ENCODE measurements around the gene FOXP1.

The FOXP1 gene

DNA sequence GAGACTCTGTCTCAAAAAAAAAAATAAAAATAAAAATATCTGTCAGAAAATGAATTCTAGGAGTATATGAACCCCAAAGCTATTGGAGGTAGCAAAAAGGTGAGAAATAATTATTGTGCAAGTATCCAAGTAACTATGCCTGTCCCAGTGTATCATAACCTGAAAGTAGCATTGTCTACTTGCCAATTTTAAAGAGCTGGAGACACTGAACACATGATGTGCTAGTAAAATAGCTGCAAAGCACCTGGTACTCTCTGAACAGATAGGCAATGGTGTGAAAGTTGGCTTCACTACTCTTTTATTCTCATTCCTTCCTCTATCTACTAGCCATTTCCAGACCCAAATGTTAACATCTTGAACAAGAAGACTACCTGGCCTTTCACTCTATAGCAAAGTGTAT is 208.9 kb downstream of the FOXP1 start:
- no peak overlapping the region for H3K4me2 ChIP-seq (ENCODE audit: low read length)
- peaks cover 3% of the 10 kb centered on the region; the same call in 1 of the 2 replicates for H4K20me1 ChIP-seq (ENCODE audit: control insufficient read depth, insufficient read depth, low read depth, low read length)
- no peaks in the 10 kb centered on the region for H3K9me3 ChIP-seq (ENCODE audit: control insufficient read depth, insufficient read depth, low read length)
- H3K4me3 ChIP-seq (ENCODE audit: low read length), result no peak overlapping the region
- H3K9me2 ChIP-seq (replicated peaks; ENCODE audit: control insufficient read depth, low read length), result no peaks in the 10 kb centered on the region
- H3K79me2 ChIP-seq (ENCODE audit: control insufficient read depth, low read length), result peaks cover 89% of the 10 kb centered on the region
- no peaks in the 10 kb centered on the region for H3K27me3 ChIP-seq (ENCODE audit: control insufficient read depth, low read length)
- no peak for TF ChIP-seq EZH2phosphoT487 (IDR thresholded peaks at IDR 0.05; ENCODE audit: borderline replicate concordance, low read length)
- TF ChIP-seq, protein P1, sequence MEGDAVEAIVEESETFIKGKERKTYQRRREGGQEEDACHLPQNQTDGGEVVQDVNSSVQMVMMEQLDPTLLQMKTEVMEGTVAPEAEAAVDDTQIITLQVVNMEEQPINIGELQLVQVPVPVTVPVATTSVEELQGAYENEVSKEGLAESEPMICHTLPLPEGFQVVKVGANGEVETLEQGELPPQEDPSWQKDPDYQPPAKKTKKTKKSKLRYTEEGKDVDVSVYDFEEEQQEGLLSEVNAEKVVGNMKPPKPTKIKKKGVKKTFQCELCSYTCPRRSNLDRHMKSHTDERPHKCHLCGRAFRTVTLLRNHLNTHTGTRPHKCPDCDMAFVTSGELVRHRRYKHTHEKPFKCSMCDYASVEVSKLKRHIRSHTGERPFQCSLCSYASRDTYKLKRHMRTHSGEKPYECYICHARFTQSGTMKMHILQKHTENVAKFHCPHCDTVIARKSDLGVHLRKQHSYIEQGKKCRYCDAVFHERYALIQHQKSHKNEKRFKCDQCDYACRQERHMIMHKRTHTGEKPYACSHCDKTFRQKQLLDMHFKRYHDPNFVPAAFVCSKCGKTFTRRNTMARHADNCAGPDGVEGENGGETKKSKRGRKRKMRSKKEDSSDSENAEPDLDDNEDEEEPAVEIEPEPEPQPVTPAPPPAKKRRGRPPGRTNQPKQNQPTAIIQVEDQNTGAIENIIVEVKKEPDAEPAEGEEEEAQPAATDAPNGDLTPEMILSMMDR (IDR thresholded peaks at IDR 0.05; ENCODE audit: low read depth, low read length, poor library complexity, severe bottlenecking), result no peak
- H3K4me1 ChIP-seq (ENCODE audit: control insufficient read depth, low read length), result peaks cover 25% of the 10 kb centered on the region
- H3K27ac ChIP-seq (ENCODE audit: low read depth, low read length), result no peak overlapping the region
- 0 out of 2 replicates have a peak, but pooled peaks cover 2% of the 10 kb centered on the region for H3F3A ChIP-seq (ENCODE audit: control insufficient read depth, insufficient read depth)
- H3K36me3 ChIP-seq (ENCODE audit: control insufficient read depth, low read length), result peaks cover 5% of the 10 kb centered on the region; the same call in 1 of the 2 replicates

DNA sequence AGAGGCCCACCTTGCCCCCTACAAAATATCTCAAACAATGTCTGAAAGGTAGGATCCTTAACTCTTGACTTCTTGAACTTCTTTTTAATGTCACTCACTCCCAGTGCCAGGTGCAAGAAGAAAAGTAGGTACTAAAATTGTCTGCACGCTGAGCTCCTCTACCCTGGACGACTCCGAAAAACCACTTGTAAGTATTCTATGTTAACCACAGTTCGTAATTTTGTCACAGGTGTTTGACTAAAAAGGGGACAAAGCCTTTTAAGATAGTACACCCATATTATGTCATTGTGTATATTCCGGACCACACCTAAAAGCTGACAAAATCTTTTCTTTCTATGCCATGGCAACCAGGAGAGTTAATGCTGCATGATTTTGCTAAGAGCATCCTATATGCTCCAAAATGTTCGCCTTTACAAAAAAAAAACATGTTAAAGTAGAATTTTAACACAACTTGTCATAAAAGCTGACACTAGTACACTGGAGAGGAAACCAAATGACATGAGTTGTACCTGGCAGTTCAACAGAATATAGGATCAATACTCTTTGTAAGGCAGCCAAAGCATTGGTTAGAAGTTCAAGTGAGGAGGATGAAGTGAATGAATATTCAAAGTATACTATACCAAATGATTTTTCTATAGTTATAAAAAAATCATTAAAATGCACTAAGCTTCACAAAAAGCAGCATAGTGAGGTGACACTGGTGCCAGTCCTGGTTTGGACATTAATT is 210.5 kb downstream of the FOXP1 start:
- H3K9me2 ChIP-seq (replicated peaks; ENCODE audit: control insufficient read depth, low read length), result no peaks in the 10 kb centered on the region
- TF ChIP-seq EZH2phosphoT487 (IDR thresholded peaks at IDR 0.05; ENCODE audit: borderline replicate concordance, low read length), result no peak
- TF ChIP-seq, protein P1 (IDR thresholded peaks at IDR 0.05; ENCODE audit: low read depth, low read length, poor library complexity, severe bottlenecking), result no peak
- H3F3A ChIP-seq (ENCODE audit: control insufficient read depth, insufficient read depth), result 0 out of 2 replicates have a peak, but pooled peaks cover 2% of the 10 kb centered on the region
- H3K36me3 ChIP-seq (ENCODE audit: control insufficient read depth, low read length), result peaks cover 5% of the 10 kb centered on the region; the same call in 1 of the 2 replicates
- no peaks in the 10 kb centered on the region for H3K9me3 ChIP-seq (ENCODE audit: control insufficient read depth, insufficient read depth, low read length)
- H3K4me3 ChIP-seq (ENCODE audit: low read length), result no peak overlapping the region
- H3K4me2 ChIP-seq (ENCODE audit: low read length), result no peak overlapping the region
- no peak overlapping the region for H3K27ac ChIP-seq (ENCODE audit: low read depth, low read length)
- H3K4me1 ChIP-seq (ENCODE audit: control insufficient read depth, low read length), result peaks cover 21% of the 10 kb centered on the region
- no peaks in the 10 kb centered on the region for H3K27me3 ChIP-seq (ENCODE audit: control insufficient read depth, low read length)
- peaks cover 3% of the 10 kb centered on the region; the same call in 1 of the 2 replicates for H4K20me1 ChIP-seq (ENCODE audit: control insufficient read depth, insufficient read depth, low read depth, low read length)
- H3K79me2 ChIP-seq (ENCODE audit: control insufficient read depth, low read length), result peaks cover 90% of the 10 kb centered on the region

GRCh38 chr3:71372241-71372768 is 211.2 kb downstream of the FOXP1 start:
- no peak for TF ChIP-seq EZH2phosphoT487 (IDR thresholded peaks at IDR 0.05; ENCODE audit: borderline replicate concordance, low read length)
- TF ChIP-seq, protein P1 (IDR thresholded peaks at IDR 0.05; ENCODE audit: low read depth, low read length, poor library complexity, severe bottlenecking), result no peak
- no peak overlapping the region for H3K4me2 ChIP-seq (ENCODE audit: low read length)
- H3K9me3 ChIP-seq (ENCODE audit: control insufficient read depth, insufficient read depth, low read length), result no peaks in the 10 kb centered on the region
- no peak overlapping the region for H3K27ac ChIP-seq (ENCODE audit: low read depth, low read length)
- no peaks in the 10 kb centered on the region for H3K27me3 ChIP-seq (ENCODE audit: control insufficient read depth, low read length)
- peaks cover 88% of the 10 kb centered on the region for H3K79me2 ChIP-seq (ENCODE audit: control insufficient read depth, low read length)
- H3K36me3 ChIP-seq (ENCODE audit: control insufficient read depth, low read length), result peaks cover under 1% of the 10 kb centered on the region
- H4K20me1 ChIP-seq (ENCODE audit: control insufficient read depth, insufficient read depth, low read depth, low read length), result peaks cover 3% of the 10 kb centered on the region; the same call in 1 of the 2 replicates
- no peaks in the 10 kb centered on the region for H3K9me2 ChIP-seq (replicated peaks; ENCODE audit: control insufficient read depth, low read length)
- H3K4me3 ChIP-seq (ENCODE audit: low read length), result no peak overlapping the region
- peaks cover 15% of the 10 kb centered on the region for H3K4me1 ChIP-seq (ENCODE audit: control insufficient read depth, low read length)
- H3F3A ChIP-seq (ENCODE audit: control insufficient read depth, insufficient read depth), result 0 out of 2 replicates have a peak, but pooled peaks cover 2% of the 10 kb centered on the region
